Measurements from ENCODE around the gene POFUT2.

- TF ChIP-seq RARB (CRISPR knock-in tag; IDR thresholded peaks at IDR 0.05) = no peak
- TF ChIP-seq PATZ1 (CRISPR knock-in tag; IDR thresholded peaks at IDR 0.05; ENCODE audit: borderline replicate concordance) = no peak
- no peak for TF ChIP-seq OSR1 (CRISPR knock-in tag; IDR thresholded peaks at IDR 0.05)
- no peak for TF ChIP-seq TSHZ2 (CRISPR knock-in tag; IDR thresholded peaks at IDR 0.05)
- no peak for TF ChIP-seq ZFP3 (CRISPR knock-in tag; IDR thresholded peaks at IDR 0.05)
- TF ChIP-seq ISL1 (CRISPR knock-in tag; IDR thresholded peaks at IDR 0.05) = no peak
- no peak for TF ChIP-seq ZFP30 (CRISPR knock-in tag; IDR thresholded peaks at IDR 0.05)
These were observed 52.2 kb downstream of the POFUT2 start for GRCh38 chr21:45235488-45235887.
